ENCODE results near the gene BLID.

The BLID gene

DNA sequence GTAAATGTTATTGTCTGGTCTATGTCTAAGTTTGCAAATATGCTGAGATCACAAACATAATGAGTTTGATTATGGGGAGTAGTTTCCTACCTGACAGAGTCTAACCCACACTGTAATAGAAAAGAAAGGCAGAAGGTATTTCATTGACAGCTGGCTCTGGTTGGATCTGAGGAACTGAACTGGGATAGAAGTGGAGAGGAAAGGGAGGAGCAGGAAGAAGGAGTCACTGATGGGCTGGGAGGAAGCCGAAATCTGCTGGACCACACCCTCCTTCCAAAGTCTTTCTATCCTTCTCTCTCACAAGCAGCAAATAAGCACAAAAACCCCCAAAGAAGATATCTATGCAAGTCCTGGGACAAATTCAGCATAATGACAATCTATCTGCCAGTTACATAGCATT, 11.7 kb downstream of the BLID start:
- no peak for DNase-seq

DNA sequence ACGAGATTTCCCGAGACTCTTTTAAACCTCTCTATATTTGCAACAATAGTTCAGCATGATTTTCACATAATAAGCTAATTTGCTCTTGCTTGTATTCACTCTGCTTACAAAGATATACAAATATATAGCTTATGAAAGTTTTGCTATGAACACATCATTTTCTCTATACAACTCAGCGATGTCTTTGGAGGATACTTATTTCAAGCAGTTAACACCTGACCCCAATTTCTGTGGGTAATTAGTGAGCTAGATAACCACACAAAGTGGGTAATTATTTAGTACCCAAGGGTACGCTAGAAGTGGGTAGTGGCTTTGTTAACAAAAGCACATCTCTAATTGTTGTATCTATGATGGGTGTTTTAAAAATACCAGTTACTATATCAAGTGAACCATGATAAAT, 12.3 kb downstream of the BLID start:
- no peak for DNase-seq

GRCh38 chr11:122103321-122103720, 12.7 kb downstream of the BLID start:
- DNase-seq, result no peak

GRCh38 chr11:122102426-122102825, 13.6 kb downstream of the BLID start:
- no peak for DNase-seq

DNA sequence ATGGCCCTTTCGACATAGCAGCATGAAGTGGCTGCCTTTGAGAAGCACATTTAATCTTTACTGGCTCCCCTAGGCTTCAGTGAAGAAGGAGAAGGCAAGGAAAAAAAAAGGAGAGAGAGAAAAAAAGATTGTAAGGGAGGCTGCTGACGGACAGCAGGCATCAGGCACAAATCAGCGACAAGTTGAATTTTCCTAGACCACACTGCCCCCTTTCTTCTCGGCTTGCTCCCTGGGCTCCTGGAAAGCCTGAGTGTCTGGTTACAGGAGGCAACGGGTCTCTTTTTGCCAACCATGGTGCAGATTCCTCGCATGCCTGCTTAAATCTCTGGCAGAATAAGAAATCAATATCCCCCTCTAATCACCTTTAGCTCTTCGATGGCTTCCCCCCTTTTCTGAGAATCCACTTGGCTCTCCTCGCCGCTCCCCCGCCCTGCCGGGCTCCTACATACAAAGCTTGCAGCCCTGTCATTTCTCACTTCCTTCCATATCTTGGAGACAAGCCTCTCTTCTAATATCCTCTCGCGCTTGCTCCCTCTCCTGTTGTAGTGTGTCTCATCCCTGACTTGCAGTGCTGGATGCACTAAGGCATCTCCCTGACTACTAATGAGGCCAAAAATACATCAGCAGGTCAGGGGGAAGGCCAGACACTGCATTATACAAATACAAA, 14.3 kb downstream of the BLID start:
- peak; percentile 88 for DNase-seq

GRCh38 chr11:122100756-122101080, 15.3 kb downstream of the BLID start:
- DNase-seq, result peak; percentile 68

DNA sequence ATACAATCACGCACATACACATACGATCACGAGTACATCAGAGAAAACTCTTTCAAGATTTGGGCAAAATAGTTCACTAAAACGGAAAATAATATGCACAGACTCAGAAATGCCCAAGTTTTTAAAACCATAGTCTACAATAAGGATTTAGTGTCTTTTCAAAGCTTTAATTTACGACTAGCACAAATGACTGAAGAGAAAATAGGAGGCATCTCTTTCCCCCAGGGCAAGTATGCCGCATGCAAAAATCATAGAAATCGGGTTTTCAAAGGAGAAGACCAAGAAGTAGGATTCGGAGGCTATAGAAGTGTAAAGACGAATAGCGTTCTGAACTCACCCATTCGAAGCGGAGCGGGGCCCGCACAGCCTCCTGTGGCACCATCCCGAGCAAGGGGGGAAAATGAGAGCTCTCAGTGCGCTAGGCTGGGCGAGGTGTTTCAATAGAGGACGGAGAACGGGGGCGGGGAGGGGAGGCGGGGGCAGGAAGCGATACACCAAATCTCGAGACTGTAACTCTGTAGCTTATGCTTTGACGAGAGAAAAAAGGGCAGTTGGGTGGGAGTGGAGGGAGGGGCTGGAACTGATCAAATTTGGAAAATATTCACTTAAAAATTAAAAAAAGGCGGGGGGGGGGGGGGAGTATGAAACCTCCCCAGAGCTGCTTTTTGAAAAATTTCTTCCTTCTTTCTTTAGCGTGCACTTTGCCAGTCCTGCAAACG, 15.8 kb downstream of the BLID start:
- peak; percentile 65 for DNase-seq

GRCh38 chr11:122099374-122100036, 16.5 kb downstream of the BLID start:
- peak; percentile 53 for DNase-seq

GRCh38 chr11:122098261-122098980, 17.6 kb downstream of the BLID start:
- no peak for DNase-seq

DNA sequence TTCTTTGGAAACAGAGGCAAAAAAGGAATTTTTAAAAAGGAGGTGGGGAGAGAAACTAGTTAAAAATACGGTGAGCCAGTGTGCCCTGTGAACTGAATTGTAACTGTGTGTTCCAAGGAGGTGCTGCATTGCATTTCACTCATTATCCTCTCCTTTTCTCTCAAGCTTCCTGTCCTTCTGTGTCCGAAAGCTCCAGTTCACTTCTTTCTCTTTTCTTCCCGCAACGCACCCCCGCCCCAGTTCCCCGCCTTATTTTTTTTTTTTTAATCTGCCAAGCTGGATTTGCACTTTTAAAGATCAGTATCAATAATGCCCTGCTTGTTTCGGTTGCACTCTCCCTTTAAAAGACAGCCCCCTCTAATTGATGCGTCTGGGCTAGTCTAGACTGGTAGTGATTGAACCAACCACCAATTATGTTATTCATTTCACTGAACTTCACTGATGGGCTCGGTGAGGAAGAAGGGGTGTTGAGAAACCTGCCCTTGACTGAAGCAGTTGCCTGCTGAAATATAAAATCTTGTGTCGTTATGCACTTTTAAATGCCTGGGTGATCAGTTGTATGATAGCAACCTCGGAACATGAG, 18.5 kb downstream of the BLID start:
- DNase-seq, result peak; percentile 41

DNA sequence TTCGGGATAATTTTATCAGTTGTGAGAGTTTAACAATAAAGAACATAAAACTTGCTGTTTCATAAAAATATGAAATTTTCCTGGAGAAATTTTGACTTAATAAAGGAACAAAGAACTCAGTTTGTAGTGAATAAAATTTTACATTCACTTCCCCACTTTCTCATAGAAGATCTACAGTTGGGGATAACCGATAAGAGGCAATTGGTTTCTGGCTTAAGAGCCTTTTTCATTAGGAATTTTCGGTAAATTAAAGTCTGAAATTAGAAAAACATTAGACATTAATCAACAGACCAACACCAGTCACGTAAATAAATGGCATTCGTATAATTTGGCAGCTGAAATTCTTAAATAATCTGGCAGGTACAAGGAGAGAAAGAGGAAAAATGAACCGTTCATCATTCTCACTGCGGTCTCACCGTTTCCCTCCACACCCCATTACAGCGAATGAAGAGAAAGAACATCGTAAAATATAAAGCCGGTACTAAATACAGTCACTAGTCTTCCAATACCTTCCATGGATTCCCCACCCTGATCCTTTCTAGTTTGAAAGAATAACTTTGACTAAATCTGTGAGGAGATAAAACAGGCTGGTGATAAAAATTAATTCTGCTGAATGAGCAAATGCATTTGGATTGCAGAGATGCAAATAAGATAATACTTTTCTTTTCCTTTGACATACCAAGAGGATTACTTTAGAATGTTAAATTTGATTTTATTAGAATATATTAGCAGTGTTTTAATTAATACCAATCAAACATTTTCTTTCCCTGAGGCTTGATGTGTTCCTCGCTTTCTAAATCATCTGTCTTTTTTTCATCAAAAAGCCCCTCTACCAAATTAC, 19.5 kb downstream of the BLID start:
- no peak for DNase-seq

DNA sequence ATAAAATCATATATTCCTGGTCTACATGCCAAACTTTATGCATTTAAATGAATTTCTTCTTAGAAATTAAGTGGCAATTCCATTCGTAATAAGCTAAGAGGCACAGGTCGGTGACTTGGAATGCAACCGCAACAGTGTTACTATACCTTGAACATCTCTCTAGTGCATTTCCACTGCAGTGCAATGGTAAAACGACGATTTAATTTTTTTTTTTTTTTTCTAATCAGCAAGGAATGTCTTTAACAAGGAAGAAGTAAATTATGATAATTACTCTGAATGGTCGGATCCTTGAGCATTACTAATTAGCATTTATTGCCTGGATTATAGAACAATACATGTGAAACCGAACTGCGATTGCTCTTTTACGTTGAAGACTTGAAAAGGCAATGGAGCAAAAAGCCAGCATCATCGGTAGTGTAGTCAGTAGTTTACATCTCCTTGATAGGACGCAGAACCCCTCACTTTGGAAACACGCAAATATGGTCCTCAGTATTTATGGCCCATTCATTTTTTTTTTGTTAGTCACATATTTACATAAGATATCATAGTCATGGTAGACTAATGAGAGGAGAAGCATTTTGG, 20.2 kb downstream of the BLID start:
- DNase-seq, result no peak

DNA sequence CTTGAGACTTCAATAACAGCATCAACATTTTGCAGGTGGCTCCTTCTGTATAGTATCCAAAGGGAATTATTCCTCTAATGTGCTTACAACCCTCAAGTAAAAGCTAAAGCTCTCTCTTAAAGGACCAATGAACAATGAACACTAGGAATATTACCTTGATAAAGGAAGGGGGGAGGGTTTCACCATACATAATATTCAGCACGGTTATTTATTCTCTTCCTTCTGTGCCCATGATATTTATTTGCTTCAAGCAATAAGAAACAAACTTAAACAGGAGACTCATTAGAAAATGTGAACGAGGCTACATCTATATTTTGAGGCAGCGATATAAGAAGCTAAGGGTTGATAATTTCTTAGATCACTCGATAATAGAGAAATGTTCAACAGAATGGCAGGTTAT, 21.2 kb downstream of the BLID start:
- no peak for DNase-seq

DNA sequence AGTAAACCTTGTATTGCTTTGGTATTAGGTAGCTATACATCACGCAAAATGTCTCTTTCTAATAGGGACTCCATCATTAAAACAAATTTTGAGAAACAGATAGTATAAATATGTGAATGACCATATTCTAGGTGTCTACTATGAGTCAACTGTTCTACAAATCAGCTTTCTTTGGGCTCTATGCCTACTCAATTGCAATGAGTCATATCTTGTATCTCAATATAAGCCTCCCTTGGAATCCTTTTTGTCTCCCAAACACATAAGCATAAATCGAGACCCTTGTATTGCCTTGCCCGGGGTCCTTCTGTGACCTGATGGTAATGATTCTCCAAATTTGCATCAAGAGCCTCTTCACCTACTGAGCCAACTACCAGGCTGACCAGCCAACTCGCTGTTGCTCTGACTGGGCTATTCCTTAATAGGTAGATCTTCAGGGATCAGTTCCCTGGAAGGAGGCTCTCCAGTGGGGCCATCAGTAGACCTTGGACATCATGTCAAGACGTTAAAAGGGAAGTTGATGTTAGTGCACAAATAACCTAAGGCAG, 22.2 kb downstream of the BLID start:
- DNase-seq, result no peak

DNA sequence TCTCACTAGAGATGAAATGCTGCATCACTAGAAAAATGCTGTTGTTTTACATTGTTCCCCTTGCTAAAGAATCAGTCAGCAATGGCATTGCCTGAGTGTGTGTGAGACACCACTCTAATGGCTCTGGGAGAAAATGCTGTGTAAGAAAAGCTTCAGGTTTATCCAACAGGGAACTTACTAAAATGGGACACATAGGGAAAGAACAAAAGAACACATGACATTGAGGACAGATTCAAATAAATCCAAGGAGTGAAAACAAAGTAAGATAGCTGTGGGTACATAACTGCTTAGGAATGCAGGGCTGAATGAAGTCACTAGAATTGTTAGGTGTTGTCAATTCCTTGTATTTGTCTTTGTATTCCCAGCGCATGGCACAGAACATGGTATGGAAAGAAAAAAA, 24.2 kb downstream of the BLID start:
- DNase-seq, result no peak

DNA sequence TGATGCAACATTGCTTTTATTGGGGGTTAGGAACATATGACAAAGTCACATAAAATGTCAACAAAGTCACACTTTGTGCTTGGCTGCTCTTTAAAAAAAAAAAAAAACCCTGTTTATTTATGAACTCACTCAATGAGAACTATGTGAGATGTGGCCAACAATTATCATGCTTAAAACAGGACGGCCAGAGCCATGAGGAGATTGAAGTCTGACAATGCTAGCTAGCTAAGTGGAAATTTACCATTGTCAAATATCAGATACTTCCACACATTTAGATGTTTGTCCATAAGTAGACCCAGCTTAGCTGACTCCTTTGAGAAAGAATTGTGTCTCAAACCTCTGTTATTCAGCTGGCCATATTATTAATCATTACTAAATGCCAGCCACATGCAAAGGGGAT, 26.9 kb downstream of the BLID start:
- DNase-seq, result no peak

GRCh38 chr11:122085712-122086111, 30.3 kb downstream of the BLID start:
- no peak for DNase-seq

GRCh38 chr11:122085264-122085663, 30.8 kb downstream of the BLID start:
- DNase-seq, result no peak

DNA sequence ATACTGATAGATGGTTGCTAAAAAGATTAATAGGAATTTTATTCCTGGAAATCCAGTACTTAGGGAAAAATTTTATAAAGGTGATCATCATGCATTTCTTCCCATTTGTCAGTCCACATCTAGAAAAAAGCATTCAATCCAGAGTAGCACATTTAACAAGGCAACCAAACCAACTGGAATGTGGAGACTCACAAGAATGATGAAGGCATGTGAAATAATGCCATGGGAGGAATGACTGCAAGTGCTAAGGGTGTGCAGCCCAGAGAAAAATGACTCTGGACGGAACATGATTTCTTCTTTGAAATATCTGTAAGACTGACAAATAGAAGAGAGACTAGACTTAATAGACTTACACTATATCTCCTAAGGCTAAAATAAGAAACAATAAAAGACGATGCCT, 33.8 kb downstream of the BLID start:
- DNase-seq, result no peak

GRCh38 chr11:122081073-122081472, 34.9 kb downstream of the BLID start:
- no peak for DNase-seq

DNA sequence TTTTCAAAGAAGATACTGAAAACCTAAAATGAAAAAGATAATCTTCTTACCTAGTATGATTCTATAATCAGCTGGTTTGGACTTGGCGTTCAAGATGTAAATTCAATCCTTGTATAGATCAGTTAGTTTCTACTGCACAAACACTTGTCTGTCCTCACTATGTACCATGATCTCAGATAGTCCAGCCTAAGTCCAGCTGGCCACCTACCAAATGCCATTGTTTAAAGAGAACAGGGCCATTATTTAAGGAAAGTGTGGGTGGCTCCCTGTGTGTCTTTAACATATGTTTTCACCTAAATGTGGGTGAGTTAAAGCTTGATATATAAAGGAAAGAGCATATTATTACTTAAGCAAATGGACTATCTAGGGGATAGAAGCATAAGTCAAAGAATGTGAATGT, 38.6 kb downstream of the BLID start:
- no peak for DNase-seq

Measured in right kidney (tissue), 1 donor.